GM19468 (cell line): Measurements from ENCODE around the gene ELP5.

ENCODE experiments used
- ATAC-seq: cut with Tn5 transposase; IDR thresholded peaks from one replicate; pipeline ENCODE4 v1.9.1; 2021; ENCODE audit warnings: mild to moderate bottlenecking, moderate library complexity, moderate number of reproducible peaks; ENCODE audit not compliant: unreplicated experiment; ENCODE audit errors: extremely low read depth

The ELP5 gene

DNA sequence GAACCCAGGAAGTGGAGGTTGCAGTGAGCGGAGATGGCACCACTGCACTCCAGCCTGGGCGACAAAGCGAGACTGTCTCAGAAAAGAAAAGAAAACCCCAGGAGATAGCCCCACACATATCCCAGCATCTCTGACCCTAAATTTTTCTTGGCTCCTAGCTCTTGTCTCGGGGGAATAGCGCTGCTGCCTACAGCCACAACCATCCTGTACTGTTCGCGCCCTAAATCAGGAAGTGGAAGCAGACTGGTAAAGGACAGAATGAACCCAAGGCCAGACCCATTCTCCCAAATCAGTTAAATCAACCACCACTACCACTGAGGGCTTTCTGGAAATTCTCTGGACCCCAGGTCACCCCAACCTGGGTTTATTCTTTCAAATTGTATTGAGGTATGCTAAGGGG, 2.2 kb upstream of the ELP5 start:
- ATAC-seq = no peak

DNA sequence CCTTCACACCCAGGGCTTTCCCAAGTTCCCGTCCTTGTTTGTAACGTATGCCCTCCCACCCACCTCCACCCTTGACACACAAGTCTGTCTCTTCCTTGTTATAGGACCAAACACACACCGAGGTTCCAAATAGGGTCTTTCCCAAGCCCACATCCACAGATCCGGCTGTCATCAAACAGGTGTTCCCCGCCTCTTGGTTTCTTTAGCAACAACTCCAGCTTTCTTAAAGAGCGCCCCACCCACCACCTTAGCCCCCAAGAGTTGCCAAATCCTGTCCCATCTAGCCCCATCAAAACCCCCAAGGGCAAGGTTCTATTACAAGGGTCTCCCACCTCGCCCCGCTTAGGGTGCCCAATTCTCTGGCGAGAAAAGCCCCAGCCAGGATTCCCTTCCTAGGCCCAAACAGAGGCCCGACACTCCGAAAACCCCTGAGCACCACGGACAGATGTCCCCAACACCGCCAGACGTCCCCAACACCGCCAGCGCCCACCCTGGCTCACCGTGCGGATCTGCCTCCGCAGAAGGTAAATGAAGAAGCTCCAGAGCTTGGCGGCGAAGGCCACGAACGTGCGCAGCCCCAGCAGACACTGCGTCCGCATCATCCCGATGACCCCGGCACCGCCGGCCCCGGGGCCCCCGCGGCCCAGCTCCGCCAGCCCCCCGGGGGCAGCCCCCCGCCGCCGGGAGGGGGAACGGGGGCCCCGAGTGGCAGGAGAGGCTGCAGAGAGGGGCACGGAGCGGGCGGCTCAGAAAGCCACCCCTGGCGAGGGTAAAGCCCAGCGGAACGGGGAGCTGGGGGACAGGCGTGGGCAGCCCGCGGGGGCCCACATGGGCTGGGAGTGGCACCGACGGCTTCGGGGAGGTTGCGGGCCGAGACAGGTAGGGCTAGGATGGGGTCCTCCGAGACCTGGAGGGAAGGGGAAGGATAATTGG, 1.1 kb upstream of the ELP5 start:
- no peak for ATAC-seq

DNA sequence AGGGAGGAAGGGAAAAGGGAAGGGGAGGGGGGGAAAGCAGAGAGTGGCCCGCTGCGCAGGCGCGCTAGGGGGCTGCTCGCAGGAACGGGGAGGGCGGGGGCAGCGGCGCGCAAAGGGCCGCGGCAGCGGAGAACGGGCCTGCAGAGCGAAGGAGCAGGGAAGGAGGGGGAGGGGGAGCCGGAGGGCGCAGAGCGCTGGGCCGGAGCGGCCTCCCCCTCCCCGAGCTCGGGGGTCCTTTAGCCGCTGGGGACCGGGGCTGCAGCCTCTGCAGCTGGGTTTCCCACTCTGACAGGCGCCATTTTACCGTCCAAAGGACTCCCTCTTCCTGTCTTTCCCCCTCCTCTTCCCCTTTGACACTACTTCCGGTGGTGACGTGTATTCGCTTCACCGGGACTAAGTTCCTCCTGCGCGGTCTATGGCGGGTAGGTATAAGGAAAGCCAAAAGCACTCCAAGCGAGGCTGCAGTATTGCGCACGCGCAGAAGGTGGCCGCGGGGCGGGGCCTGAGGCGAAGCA, 297 bp upstream of the ELP5 start, which contains the start of gene CTDNEP1:
TSS of gene CTDNEP1 (minus strand) at position 74 of the 515 bp plus-strand sequence. CDS start 438 bp downstream, outside the sequence.
- peak; percentile 77 for ATAC-seq

DNA sequence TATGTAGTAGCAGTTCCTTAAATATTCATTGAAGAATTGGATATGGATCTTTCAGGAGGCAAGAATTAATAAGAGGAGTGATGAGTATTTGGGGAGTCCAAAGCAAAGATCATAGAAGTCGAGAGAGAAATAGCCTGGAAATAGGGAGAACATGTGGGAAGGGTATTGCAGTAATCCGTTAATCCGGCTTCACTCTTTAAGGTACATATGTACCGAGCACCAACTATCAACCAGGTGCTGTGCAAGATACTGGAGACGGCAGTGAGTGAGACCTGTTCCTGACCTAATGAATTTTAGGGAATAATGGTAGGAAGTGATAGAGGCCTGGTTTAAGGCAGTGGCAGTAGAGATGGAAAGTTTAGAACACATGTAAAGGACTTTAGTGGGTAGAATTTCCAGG, 1.1 kb downstream of the ELP5 start:
- ATAC-seq = no peak

DNA sequence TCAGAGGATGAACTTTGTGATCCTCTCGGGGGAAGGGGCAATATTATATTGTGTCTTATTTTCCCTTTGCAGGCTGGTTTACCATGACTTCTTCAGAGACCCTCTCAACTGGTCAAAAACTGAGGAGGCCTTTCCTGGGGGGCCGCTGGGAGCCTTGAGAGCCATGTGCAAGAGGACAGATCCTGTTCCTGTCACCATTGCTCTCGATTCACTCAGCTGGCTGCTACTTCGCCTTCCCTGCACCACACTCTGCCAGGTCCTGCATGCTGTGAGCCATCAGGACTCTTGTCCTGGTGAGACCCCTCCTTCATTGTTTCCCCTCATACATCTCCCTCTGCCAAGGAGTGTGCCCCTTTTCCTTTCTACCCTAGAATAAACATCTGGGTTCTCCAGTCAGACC, 2.5 kb downstream of the ELP5 start:
- ATAC-seq = no peak

DNA sequence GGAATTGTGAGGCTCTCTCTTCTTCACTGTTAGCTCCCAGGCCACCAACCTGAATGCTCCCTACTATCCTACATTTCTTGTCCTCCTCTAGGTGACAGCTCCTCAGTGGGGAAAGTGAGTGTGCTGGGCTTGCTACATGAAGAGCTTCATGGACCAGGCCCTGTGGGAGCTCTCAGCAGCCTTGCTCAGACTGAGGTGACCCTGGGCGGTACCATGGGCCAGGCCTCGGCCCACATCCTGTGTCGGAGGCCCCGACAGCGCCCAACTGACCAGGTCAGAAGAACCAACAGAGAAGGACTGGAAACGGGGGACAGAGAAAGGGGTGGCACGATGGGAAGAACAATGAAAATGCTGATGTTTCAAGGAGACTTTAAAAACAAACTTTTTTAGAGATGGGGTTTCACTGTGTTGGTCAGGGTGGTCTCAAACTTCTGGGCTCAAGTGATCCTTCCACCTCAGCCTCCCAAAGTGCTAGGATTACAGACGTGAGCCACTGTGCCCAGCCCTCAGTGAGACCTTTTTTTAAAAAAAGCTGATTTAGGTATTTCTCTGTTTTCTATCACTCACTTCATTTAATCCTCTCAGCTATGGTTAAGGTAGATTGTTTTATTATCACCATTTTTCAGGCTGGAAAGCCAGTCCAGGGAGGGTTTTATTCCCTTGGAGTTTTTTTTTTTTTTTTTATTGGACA, 4.9 kb downstream of the ELP5 start:
- no peak for ATAC-seq

DNA sequence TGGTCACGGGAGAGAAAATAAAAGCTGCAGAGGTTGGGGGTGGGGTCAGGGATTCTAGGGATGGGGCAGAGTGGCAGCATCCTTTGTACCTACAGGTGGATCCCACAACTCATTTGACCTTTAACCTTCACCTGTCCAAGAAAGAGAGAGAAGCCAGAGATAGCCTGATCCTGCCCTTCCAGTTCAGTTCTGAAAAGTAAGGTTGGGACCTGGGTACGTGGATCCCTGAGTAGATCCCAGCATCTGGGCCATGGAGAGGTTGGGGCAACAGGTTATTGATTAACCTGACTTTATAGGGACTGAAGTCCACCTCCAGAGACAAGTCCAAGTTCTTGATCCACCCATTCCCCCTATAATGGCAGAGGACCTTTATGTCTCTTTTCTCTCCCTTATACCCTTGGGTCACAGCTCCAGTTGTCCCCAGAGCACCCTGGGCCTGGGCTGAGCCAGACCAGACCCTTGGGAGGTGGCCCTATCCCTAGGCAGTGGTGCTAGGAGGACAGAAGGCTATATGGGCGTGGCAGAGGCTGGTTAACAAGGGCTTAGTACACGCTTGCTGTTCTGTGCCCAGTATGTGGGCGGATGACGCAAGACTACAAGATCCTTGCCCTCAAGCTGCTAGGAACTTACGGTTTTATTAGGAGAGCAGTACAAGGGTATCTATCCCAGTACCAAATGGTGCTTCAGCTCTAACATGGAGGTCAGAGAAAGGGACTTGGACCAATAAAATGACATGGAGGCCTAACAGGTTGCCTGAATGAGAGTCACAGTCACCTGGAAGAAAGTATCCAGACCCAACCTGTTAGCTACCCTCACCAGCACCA, 6.9 kb downstream of the ELP5 start:
- no peak for ATAC-seq

DNA sequence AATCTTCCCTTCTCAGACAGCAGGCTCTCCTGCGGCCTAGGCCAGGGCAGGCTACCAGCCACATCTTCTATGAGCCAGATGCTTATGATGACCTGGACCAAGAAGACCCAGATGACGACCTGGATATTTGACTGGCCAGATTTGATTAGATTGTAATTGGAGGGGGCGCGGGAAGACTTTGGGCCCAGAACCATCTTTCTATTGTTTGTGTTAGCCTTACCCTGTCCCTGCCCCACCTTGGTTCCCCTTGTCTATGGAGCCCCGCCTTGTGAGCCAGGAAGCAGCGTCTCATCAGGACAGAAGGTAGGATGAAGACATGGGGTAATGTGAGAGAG, 7.5 kb downstream of the ELP5 start:
- no peak for ATAC-seq

DNA sequence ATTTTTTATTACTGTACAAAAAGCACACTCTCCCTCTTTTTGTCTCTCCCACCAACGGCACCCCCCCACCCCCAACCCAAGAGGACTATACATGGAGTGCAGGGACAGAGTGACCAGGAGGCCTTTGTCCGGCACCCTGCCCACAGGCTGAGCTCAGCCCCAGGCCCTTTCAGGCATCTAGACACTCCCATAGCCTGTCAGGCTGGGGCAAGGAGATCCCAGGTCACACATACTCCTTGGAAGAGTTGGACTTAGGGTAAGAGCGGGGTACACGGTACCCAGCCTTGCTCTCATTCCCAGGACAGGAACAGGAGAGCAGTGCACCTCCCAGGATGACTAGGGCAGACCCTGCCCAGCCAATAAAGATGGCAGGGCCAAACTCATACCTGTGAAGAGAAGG, 8.1 kb downstream of the ELP5 start:
- no peak for ATAC-seq

DNA sequence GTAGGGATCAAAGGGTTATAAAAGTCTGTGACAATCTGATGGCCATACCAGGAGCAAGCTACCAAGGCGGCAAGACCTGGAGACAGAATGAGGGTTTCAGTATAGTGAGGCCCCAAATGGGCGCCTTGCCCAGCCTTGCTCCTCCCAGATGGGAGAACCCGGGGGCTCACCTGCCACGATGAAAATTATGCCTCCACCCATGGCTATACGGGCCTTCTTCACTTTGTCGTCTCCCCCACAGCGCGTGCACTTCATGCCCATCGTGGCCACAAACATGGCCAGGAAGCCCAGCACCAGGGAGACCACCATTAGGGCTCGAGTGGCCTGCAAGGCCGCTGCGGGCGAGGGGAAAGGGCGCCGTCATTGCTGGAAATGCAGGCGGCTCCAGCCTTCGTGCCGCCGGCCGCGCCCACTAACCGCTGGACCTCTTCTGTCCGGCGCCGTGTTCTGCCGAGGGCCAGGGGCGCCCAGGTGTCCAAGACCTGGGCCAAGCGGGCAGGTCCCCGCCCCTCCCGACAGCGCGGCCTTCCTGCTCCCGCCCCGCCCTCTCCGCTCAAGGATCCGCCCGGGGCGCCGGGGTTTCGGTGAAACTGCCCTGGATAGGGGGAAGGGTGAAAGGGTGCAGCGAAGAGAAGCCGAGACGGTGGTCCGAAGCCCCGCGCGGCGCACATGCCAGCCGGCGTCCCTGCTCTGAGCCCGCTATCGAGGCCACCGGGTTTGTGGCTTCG, 8.8 kb downstream of the ELP5 start:
- no peak for ATAC-seq

DNA sequence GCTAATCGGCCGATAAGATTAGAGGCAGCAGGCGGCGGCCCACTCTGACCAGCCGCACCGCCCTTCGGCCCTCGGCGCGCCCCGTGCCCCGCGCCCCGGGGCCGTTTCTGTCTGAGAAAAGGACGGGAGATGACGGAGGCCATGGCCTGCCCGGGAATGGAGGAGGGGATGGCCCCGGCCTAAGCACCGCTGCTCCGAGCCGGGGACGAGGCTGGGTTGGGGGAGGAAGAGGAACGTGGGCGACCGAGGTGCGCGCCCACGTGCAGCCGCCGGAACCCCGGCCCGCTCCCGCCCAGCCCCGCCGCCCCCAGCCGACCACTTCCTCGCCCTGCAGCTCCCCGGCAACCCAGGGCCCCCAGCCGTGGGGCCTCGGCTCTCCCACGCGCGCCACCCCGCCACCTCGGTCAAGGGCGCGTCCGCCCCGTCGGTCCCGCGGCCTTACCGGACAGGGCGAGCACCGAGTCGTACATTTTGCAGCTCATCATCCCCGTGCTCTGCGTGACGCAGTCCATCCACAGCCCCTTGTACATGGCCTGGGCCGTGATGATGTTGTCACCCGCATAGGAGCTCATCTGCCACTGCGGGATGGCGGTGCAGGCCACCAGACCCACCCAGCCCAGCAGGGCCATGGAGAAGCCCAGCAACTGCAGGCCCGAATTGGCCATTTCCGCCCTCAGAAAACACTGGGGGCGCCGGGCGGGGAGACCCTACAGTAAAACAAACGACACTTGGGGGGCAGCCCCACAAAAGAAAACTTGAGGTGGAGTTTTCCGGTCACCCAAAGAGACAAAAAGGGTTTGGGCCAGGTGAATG, 9.6 kb downstream of the ELP5 start:
- ATAC-seq = no peak

DNA sequence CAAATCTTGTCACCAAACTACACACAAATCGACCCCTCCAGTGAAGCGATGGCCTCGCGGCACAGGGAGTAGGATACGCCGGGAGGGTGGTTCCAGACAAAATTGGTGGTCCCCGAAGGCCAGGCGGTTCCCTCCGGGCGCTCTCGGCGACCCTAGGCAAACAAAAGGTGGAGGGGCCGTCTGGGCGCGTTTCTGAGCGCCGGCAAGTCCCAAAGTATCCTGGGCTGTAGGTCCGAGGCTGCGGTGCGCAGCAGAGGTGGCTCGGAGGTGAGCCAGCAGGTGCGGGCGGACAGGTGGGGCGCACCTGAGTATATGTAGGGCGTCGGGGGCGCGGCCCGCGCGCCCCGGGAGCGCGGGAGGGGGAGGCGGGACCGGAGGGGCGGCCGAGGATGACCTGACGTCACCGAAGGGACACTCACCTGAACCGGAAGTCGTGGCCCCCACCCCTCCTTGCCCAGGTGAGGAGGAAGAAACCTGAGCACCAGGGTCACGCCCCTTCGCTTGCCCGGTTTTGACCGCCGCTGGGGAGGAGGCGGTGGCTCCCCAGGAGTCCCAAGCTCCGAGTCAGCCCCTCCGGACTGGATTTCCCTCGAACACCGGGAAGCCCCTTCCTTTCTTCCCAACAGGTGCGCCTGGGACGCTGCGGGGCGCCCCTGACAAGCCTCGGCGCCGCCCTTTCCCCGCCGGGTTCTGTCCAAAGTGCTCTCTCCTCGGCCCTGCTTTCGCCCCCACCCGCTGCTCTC, 10.3 kb downstream of the ELP5 start, which contains the start of gene CLDN7:
TSS of gene CLDN7 (minus strand) at position 287 of the 743 bp plus-strand sequence. CDS start 435 bp downstream, outside the sequence.
- ATAC-seq = no peak

DNA sequence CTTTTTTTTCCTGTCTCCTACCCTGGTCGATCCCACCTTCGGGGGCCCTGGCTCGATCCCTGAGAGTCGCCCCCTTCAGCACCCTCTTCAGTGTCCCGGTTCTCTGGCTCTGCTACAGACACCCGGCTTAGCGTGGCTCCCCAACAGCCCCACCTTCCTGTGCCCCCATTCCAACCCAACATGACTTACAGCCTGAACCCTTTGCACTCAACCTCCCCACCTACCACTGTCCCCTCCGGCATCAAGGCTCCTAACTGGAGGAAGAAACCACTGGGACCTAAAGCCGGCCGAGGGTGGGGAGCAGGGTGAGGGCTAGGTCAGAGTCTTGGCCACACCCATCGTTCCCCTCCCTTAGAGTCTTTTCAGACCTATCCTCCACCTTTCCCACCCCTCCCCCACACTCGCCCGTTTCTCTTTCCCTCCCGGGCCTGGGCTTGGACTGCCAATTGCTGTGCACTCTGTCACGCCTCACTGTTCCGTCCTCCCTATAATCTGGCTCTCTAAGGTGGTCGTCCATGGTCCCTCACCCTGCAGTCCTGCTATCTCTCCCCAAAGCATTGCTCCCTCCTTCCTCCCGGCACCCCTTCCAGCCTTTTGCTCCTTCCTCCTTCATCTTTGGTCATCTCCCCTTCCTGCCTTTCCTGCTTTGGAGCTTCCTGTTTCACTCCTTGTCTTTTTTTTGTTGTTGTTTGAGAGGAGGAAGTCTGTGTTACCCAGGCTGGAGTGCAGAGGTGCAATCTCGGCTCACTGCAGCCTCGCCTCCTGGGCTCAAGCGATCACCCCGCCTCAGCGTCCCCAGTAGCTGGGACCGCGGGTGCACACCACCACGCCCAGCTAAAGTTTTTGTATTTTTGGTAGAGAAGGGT, 11.2 kb downstream of the ELP5 start:
- no peak for ATAC-seq

DNA sequence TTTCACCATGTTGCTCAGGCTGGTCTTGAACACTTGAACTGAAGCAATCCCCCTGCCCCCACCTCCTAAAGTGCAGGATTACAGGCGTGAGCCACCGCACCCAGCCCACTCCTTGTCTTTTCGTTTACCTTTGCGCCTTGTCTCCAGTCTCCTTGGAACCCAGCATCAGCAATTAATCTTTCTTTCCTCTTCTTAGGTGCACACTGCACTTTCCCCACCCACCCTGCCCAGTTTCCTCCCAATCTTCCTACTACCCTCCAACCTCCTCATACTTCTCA, 11.7 kb downstream of the ELP5 start:
- ATAC-seq = no peak

DNA sequence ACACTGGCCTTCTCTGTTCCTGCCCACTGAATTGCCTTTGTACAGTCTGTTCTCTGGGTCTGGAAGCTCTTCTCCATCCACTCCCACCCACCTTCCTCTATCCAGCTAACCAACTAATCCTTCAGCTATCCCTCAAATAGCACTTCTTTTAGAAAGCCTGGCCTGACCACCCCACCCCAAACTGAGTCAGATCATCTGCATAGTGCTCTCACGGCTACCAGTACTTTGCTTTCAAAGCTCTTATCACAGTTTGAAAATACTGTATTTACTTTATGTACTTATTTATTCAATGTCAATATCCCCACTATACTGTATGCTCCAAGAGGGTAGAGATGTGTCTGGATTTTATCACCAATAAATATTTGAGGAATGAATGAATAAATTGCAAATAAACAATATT, 14.8 kb downstream of the ELP5 start:
- no peak for ATAC-seq

DNA sequence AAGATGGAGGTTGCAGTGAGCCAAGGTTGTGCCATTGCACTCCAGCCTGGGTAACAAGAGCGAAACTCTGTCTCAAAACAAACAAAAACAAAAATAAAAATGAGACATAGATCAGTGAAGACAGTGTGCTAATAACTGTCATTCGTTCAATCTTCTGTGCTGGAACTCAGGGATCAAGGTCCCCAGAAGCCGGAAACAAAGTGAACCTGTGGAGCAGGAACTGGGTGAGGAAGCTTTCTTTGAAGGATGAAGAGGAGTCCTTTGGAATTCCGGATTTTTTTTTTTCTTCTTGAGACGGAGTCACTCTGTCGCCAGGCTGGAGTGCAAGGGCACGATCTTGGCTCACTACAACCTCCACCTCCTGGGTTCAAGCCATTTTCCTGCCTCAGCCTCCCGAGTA, 27.4 kb downstream of the ELP5 start:
- no peak for ATAC-seq

DNA sequence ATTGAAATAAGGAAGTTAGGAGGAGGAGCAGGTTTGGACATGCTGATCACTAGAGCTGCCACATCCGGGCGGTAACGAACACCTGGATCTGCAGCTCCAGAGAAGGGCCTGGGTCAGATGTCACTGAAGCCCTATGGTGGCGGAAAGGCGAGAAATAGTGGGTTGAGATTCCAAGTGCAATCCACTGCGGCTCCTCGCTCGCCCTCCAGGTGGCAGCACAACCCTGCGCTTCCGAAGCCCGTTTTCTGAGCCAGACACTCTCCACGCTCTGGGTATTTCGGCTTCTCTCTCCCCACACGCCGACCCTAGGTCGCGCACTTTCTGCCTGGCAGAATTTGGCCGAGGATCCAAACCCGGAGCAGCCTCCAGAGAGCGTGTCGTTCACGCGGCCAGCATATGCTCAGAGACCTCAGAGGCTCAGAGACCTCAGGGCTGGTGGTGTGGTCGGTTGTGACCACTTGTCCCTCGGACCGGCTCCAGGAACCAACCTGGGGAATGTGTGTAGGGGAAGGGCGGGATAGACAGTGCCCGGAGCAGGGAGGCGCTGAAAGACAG, 28.6 kb downstream of the ELP5 start:
- ATAC-seq = no peak
